ENCODE data around the gene GNAQ. TPM values are rescaled to one million over a fixed set of nuclear protein-coding genes. Genes with fewer than 3 reads are reported as not detected.

The GNAQ gene
- total and polyA plus RNA-seq, 2 of the 13 experiments (the other 11 are each of a cell fraction or from before 2014, with no cell fraction given), result 16.5 to 17.7 TPM

GRCh38 chr9:78031893-78032729 lies 500 bp upstream of the GNAQ start (continued):
- no peak for TF ChIP-seq NFKBIZ (CRISPR knock-in tag; IDR thresholded peaks at IDR 0.05)
- TF ChIP-seq MTF2 (CRISPR knock-in tag; IDR thresholded peaks at IDR 0.05; ENCODE audit: borderline replicate concordance), result no peak
- TF ChIP-seq RAD21 (CRISPR knock-in tag; IDR thresholded peaks at IDR 0.05), result peak; percentile 45; the same call in 1 of the 2 replicates
- 0 out of 2 replicates have a peak, but pooled peaks have one; percentile 5 for TF ChIP-seq ZNF446 (CRISPR knock-in tag; IDR thresholded peaks at IDR 0.05)
- TF ChIP-seq ZNF784 (CRISPR knock-in tag; IDR thresholded peaks at IDR 0.05; ENCODE audit: borderline replicate concordance), result no peak
- TF ChIP-seq, protein P1, sequence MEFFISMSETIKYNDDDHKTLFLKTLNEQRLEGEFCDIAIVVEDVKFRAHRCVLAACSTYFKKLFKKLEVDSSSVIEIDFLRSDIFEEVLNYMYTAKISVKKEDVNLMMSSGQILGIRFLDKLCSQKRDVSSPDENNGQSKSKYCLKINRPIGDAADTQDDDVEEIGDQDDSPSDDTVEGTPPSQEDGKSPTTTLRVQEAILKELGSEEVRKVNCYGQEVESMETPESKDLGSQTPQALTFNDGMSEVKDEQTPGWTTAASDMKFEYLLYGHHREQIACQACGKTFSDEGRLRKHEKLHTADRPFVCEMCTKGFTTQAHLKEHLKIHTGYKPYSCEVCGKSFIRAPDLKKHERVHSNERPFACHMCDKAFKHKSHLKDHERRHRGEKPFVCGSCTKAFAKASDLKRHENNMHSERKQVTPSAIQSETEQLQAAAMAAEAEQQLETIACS (CRISPR knock-in tag; IDR thresholded peaks at IDR 0.05), result peak; percentile 49
- peak; percentile 47; the same call in 1 of the 2 replicates for TF ChIP-seq GATAD2A (CRISPR knock-in tag; IDR thresholded peaks at IDR 0.05)
- TF ChIP-seq ZNF260 (CRISPR knock-in tag; IDR thresholded peaks at IDR 0.05; ENCODE audit: borderline replicate concordance, low read depth), result no peak
- no peak for TF ChIP-seq ZBTB3 (CRISPR knock-in tag; IDR thresholded peaks at IDR 0.05; ENCODE audit: borderline replicate concordance, low read depth)
- TF ChIP-seq, protein P2, sequence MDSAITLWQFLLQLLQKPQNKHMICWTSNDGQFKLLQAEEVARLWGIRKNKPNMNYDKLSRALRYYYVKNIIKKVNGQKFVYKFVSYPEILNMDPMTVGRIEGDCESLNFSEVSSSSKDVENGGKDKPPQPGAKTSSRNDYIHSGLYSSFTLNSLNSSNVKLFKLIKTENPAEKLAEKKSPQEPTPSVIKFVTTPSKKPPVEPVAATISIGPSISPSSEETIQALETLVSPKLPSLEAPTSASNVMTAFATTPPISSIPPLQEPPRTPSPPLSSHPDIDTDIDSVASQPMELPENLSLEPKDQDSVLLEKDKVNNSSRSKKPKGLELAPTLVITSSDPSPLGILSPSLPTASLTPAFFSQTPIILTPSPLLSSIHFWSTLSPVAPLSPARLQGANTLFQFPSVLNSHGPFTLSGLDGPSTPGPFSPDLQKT (CRISPR knock-in tag; IDR thresholded peaks at IDR 0.05; ENCODE audit: borderline replicate concordance), result no peak
- TF ChIP-seq MAFG (CRISPR knock-in tag; IDR thresholded peaks at IDR 0.05), result no peak
- no peak for TF ChIP-seq HDAC6 (IDR thresholded peaks at IDR 0.05; ENCODE audit: low read depth, low read length)
- no peak for TF ChIP-seq BORCS8-MEF2B (CRISPR knock-in tag; IDR thresholded peaks at IDR 0.05)
- no peak for TF ChIP-seq HOXA7 (CRISPR knock-in tag; IDR thresholded peaks at IDR 0.05)
- TF ChIP-seq ZNF563 (CRISPR knock-in tag; IDR thresholded peaks at IDR 0.05), result no peak
- TF ChIP-seq STAT6 (CRISPR knock-in tag; IDR thresholded peaks at IDR 0.05; ENCODE audit: borderline replicate concordance), result no peak
- TF ChIP-seq ELF3 (CRISPR knock-in tag; IDR thresholded peaks at IDR 0.05), result 0 out of 2 replicates have a peak, but pooled peaks have one; percentile 25
- TF ChIP-seq, protein P3, sequence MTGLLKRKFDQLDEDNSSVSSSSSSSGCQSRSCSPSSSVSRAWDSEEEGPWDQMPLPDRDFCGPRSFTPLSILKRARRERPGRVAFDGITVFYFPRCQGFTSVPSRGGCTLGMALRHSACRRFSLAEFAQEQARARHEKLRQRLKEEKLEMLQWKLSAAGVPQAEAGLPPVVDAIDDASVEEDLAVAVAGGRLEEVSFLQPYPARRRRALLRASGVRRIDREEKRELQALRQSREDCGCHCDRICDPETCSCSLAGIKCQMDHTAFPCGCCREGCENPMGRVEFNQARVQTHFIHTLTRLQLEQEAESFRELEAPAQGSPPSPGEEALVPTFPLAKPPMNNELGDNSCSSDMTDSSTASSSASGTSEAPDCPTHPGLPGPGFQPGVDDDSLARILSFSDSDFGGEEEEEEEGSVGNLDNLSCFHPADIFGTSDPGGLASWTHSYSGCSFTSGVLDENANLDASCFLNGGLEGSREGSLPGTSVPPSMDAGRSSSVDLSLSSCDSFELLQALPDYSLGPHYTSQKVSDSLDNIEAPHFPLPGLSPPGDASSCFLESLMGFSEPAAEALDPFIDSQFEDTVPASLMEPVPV (CRISPR knock-in tag; IDR thresholded peaks at IDR 0.05), result no peak
- no peak for TF ChIP-seq SNAPC5 (CRISPR knock-in tag; IDR thresholded peaks at IDR 0.05; ENCODE audit: borderline replicate concordance)
- no peak for TF ChIP-seq ZNF782 (CRISPR knock-in tag; IDR thresholded peaks at IDR 0.05; ENCODE audit: borderline replicate concordance)
- peak; percentile 66 for TF ChIP-seq SAP130 (CRISPR knock-in tag; IDR thresholded peaks at IDR 0.05; ENCODE audit: low read depth)

Data from HepG2 (cell line).